ENCODE results near the gene ZNF791.

- no peak for TF ChIP-seq CTCF (IDR thresholded peaks at IDR 0.05 in 8 of 11, conservative IDR thresholded peaks at IDR 0.05 in 3 of 11)
- TF ChIP-seq POLR2A (IDR thresholded peaks at IDR 0.05), result no peak
- no peak for TF ChIP-seq POLR2AphosphoS5 (IDR thresholded peaks at IDR 0.05)
These were observed 59.6 kb downstream of the ZNF791 start for GRCh38 chr19:12670159-12670928.
